ENCODE results near the gene PIGW.

DNA sequence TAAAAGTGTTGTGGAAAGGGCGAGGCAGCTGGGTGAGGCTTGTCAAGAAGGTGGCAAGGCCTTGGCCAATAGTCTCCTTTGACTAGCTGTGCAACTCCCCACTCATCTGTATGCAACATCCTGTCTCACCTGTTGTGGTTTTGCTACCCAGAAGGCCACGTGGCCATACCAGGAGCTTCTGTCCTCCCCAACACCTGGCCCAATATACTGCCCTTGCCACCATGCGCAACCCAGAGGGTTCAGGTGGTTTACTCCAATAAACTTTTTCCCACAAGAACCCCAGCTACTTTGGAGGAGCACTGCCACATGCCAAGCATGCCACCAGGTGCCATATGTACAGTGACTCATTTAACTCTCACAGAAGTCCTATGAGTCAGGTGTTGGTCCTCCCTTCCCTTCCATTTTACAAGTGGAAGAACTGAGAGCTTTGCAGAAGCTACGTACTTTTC is 10.3 kb upstream of the PIGW start:
- TF ChIP-seq POLR2AphosphoS5 (IDR thresholded peaks at IDR 0.05; ENCODE audit: low read depth, low read length), result no peak
- no peak for TF ChIP-seq POLR2A (IDR thresholded peaks at IDR 0.05; ENCODE audit: low read depth, low read length)
- no peak for TF ChIP-seq PAX5 (IDR thresholded peaks at IDR 0.05; ENCODE audit: insufficient read depth, low read length, severe bottlenecking)
- no peak for TF ChIP-seq TAF1 (IDR thresholded peaks at IDR 0.05; ENCODE audit: low read depth, low read length)
- no peak for TF ChIP-seq SPI1 (IDR thresholded peaks at IDR 0.05; ENCODE audit: low read depth, low read length)
- TF ChIP-seq POU2F2 (IDR thresholded peaks at IDR 0.05; ENCODE audit: low read depth, low read length), result no peak
